Fibroblast of mammary gland (primary cell): ENCODE data around the gene TIPARP.
"Not testable (repeated sequence)": the region's sequence is repeated elsewhere in the genome, so short reads cannot be mapped to it uniquely, and the experiment has no call there.

Experiments
- DNase-seq: peaks from one replicate; pipeline ENCODE4 v3.0.0-alpha.2; 2010; ENCODE audit warnings: low read depth
- H3K4me3 ChIP-seq: 2 replicates; pipeline ENCODE4 v1.5.1; 2011; ENCODE audit warnings: low read depth, mild to moderate bottlenecking, low read length, moderate library complexity; ENCODE audit not compliant: control insufficient read depth
- CTCF ChIP-seq: conservative IDR thresholded peaks from 2 replicates; pipeline ENCODE4 v1.5.1; 2011; ENCODE audit warnings: low read depth, low read length, inconsistent platforms; ENCODE audit not compliant: control insufficient read depth, insufficient read depth

TIPARP gene

GRCh38 chr3:156648086-156648485 is 26.3 kb upstream of the TIPARP start:
- H3K4me3 ChIP-seq: no peak overlapping the region
- no peak for TF ChIP-seq CTCF
- DNase-seq: peak; percentile 25

- no peak overlapping the region for H3K4me3 ChIP-seq
- no peak for TF ChIP-seq CTCF
- no peak for DNase-seq
Measured at GRCh38 chr3:156649681-156650080, 24.7 kb upstream of the TIPARP start.

- not testable (repeated sequence) for DNase-seq, H3K4me3 ChIP-seq
Measured at GRCh38 chr3:156652661-156653060, 21.7 kb upstream of the TIPARP start.

- H3K4me3 ChIP-seq: no peak overlapping the region
- DNase-seq: no peak
- TF ChIP-seq CTCF: no peak
Measured at GRCh38 chr3:156654834-156655233, 19.6 kb upstream of the TIPARP start.

- no peak for TF ChIP-seq CTCF
- no peak for DNase-seq
- no peak overlapping the region for H3K4me3 ChIP-seq
Measured at GRCh38 chr3:156655819-156656550, 18.4 kb upstream of the TIPARP start.

GRCh38 chr3:156657440-156657839 is 16.9 kb upstream of the TIPARP start:
- H3K4me3 ChIP-seq: no peak overlapping the region
- no peak for TF ChIP-seq CTCF
- DNase-seq: no peak

- no peak overlapping the region for H3K4me3 ChIP-seq
- DNase-seq: no peak
- no peak for TF ChIP-seq CTCF
Measured at GRCh38 chr3:156657862-156658731, 16.3 kb upstream of the TIPARP start.
